ENCODE measurements around the gene CTSA.

Gene CTSA

GRCh38 chr20:45944151-45944964 is 53.2 kb downstream of the CTSA start:
- no peak for DNase-seq

GRCh38 chr20:45944965-45945677 is 54.0 kb downstream of the CTSA start:
- no peak for DNase-seq

GRCh38 chr20:45945678-45946148 is 54.6 kb downstream of the CTSA start:
- DNase-seq: no peak

GRCh38 chr20:45946149-45946970 is 55.2 kb downstream of the CTSA start:
- no peak for DNase-seq

GRCh38 chr20:45947110-45947866 is 56.2 kb downstream of the CTSA start:
- DNase-seq: no peak

- no peak for DNase-seq
Measured at GRCh38 chr20:45948261-45948733, 57.2 kb downstream of the CTSA start.
